AG04450 (cell line): ENCODE data around the gene TCEAL9. TPM values are rescaled to one million over a fixed set of nuclear protein-coding genes. Genes with fewer than 3 reads are reported as not detected.
"Not testable (repeated sequence)": the region's sequence is repeated elsewhere in the genome, so short reads cannot be mapped to it uniquely, and the experiment has no call there.

Experiments used
- CTCF ChIA-PET: fragments of 300-600, 350-600 bp; formaldehyde crosslinking; extraction: SDS; loops from one replicate; lab custom pipeline; 2022; ENCODE audit warnings: antibody characterized with exemption, inconsistent platforms; lab: Charles Lee
- POLR2A ChIA-PET: fragments of 350-600 bp; formaldehyde crosslinking; extraction: SDS; loops from one replicate; lab custom pipeline; 2021; ENCODE audit warnings: antibody characterized with exemption, inconsistent platforms; lab: Yijun Ruan, JAX
- DNase-seq: peaks from one replicate; pipeline ENCODE4 v3.0.0-alpha.2; 2011; ENCODE audit warnings: low read depth, low spot score
- H3K27ac ChIP-seq: one replicate; pipeline ENCODE4 v1.5.1; 2012; ENCODE audit warnings: low read depth, low read length, control low read depth
- H3K27me3 ChIP-seq: one replicate; pipeline ENCODE4 v1.6.0; 2012; ENCODE audit warnings: low read length; ENCODE audit not compliant: control insufficient read depth, insufficient read depth
- H3K4me3 ChIP-seq: 2 replicates; pipeline ENCODE4 v1.5.1; 2011; ENCODE audit warnings: mild to moderate bottlenecking, low read depth, low read length, control low read depth
- H3K9me3 ChIP-seq: 2 replicates; pipeline ENCODE4 v1.5.1; 2012; ENCODE audit warnings: low read length; ENCODE audit not compliant: control insufficient read depth, insufficient read depth
- CTCF ChIP-seq: IDR thresholded peaks from 2 replicates; pipeline ENCODE4 v1.5.1; 2011; ENCODE audit warnings: low read depth, low read length, control low read depth, inconsistent platforms
- polyA plus RNA-seq: library from polyadenylated mRNA; depleted of rRNA; stranded (reverse); fragments of >200 nt; gene quantifications from 2 replicates; pipeline ENCODE4 v1.2.3, GENCODE V29; 2011

The TCEAL9 gene
- polyA plus RNA-seq, 1 experiment = 234 TPM

- ChIA-PET POLR2A (no interaction called here), CTCF (no interaction called here)
- Histone ChIP-seq H3K9me3 (no peaks in the 10 kb centered on the region), H3K27ac (no peak overlapping the region), H3K4me3 (no peak overlapping the region), H3K27me3 (no peaks in the 10 kb centered on the region)
- DNase-seq = no peak
- no peak for TF ChIP-seq CTCF
Observed at GRCh38 chrX:103347682-103348397, 8.5 kb upstream of the TCEAL9 start.

GRCh38 chrX:103356858-103357257 is 552 bp downstream of the TCEAL9 start:
- POLR2A ChIA-PET = interaction anchor here (0.9 kb wide), 2 partner anchors 37 to 48 kb away, joined by 3 to 5 read pairs; no protein-coding TSS in a partner anchor

GRCh38 chrX:103357871-103358270 is 1.6 kb downstream of the TCEAL9 start:
- DNase-seq = no peak
- H3K9me3 ChIP-seq = no peaks in the 10 kb centered on the region
- H3K27me3 ChIP-seq = no peaks in the 10 kb centered on the region
- H3K4me3 ChIP-seq = peak overlapping the region; percentile 79
- no peak overlapping the region for H3K27ac ChIP-seq
- ChIA-PET POLR2A (no interaction called here), CTCF (interaction anchor here (1.0 to 1.2 kb wide), 2 partner anchors 14 to 132 kb away, joined by 3 read pairs; no protein-coding TSS in a partner anchor)
- no peak for TF ChIP-seq CTCF

More at GRCh38 chrX:103356858-103357257, 552 bp downstream of the TCEAL9 start:
- TF ChIP-seq CTCF = no peak
- no peak for DNase-seq
- no peaks in the 10 kb centered on the region for H3K27me3 ChIP-seq
- H3K4me3 ChIP-seq = peak overlapping the region; percentile 79
- H3K27ac ChIP-seq = peak overlapping the region; percentile 81
- CTCF ChIA-PET = interaction anchor here (1.5 to 1.9 kb wide), 2 partner anchors 13 to 108 kb away, joined by 7 to 13 read pairs; no protein-coding TSS in a partner anchor
- H3K9me3 ChIP-seq = no peaks in the 10 kb centered on the region

- POLR2A ChIA-PET = interaction anchor here (0.7 to 1.2 kb wide), 2 partner anchors 15 to 152 kb away, joined by 4 to 9 read pairs; no protein-coding TSS in a partner anchor
- DNase-seq, H3K27me3 ChIP-seq, CTCF ChIA-PET, H3K27ac ChIP-seq, H3K4me3 ChIP-seq, H3K9me3 ChIP-seq: not testable (repeated sequence)
Observed at GRCh38 chrX:103359605-103360004, 3.3 kb downstream of the TCEAL9 start.

GRCh38 chrX:103360092-103360491 is 3.8 kb downstream of the TCEAL9 start:
- no peaks in the 10 kb centered on the region for H3K27me3 ChIP-seq
- TF ChIP-seq CTCF = no peak
- CTCF ChIA-PET = no interaction called here
- no peak overlapping the region for H3K27ac ChIP-seq
- H3K4me3 ChIP-seq = no peak overlapping the region
- DNase-seq = no peak
- no peaks in the 10 kb centered on the region for H3K9me3 ChIP-seq
- POLR2A ChIA-PET = no interaction called here
